NCI-H2196 treated with DMSO at 0.1 percent for 48 hours (cell line): ENCODE data around the gene SRGAP1.

Experiments
- DNase-seq: peaks from one replicate; lab custom pipeline; 2025; ENCODE audit not compliant: unreplicated experiment; lab: John Stamatoyannopoulos, UW

SRGAP1 gene

DNA sequence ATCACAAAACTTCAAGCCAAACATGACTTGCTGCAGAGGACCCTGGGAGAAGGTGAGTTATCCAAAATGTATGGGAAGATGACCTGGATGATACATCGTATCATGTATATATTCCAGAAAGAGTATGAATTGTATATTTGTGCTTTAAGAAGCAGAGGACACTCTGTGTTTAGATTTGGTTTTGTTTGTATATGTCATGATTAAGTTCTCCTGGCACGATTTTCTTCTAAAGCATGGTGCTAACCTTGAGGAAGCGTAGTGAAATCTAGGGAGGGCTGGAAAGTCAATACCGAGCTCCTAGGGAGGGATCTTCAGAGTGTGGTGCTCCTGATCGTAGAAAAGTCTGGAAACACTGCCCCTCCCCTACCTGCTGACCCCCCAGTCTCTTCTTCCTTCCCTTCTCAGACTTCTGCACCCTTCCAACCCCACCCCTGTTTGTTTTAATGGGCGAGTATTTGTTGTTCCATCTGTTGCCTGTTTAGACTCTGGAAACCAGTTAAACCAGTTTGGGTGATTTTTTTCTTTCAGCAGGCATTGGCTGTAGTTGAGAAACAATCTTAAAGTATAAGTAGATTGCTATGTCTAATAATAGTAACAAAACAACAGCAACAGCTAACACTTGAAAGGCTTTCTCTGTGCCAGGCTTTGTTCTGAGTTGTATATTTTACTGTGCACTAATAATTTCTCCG lies 236.0 kb downstream of the SRGAP1 start:
- peak; percentile 10 for DNase-seq

DNA sequence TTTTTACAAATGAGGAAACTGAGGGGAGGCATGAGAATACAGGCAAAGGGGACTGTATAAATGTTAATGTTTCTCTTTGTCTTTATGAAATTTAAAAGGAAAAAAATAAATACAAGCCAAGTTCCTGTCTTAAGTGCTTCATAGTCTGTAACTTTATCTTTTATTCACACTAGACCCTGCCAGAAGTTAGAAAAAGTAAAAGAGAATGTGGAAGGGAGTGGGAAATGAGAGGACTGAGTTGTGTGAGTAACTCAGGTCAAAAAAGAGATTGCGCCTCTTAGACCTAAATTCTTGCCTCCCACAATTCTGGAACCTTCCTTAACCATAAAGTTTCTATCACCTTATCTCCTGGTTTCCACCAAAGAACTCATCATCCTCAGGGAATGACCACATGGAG lies 236.5 kb downstream of the SRGAP1 start:
- DNase-seq = no peak

DNA sequence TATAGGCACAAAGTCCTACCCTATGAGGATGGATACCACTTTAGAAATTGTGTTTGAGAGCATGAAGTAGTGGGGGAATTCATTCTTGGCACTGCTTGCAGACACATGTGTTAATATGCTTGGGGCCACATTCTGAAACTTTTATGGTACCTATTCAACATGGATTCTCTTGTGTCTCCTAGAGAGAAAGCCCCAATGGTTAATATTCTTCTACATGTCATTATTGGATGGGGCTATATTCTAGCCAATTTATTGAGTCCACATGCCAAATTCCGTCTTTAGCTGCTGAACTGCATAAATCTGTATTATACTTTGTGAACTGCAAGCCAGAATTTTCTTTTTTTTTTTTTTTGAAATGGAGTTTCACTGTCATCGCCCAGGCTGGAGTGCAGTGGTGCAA lies 237.6 kb downstream of the SRGAP1 start:
- DNase-seq = no peak

DNA sequence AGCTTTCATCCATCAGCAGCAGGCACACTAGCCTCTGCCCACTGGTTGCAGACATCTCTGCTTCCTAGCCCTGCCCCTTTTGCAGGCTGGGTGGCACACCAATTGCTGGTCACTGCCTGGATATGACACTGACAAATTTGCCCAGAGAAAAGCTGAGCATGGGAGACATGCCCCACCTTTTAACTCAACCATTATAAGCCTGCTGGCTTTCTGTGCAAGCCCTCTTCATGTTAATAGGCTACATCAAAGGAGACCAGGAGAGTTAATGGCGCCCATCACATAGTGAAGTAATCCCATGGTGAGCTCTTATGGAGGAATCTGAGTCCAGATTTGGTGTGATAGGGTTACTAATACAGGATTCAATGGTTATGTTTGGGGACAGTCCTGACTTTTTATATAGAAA lies 238.4 kb downstream of the SRGAP1 start:
- no peak for DNase-seq

DNA sequence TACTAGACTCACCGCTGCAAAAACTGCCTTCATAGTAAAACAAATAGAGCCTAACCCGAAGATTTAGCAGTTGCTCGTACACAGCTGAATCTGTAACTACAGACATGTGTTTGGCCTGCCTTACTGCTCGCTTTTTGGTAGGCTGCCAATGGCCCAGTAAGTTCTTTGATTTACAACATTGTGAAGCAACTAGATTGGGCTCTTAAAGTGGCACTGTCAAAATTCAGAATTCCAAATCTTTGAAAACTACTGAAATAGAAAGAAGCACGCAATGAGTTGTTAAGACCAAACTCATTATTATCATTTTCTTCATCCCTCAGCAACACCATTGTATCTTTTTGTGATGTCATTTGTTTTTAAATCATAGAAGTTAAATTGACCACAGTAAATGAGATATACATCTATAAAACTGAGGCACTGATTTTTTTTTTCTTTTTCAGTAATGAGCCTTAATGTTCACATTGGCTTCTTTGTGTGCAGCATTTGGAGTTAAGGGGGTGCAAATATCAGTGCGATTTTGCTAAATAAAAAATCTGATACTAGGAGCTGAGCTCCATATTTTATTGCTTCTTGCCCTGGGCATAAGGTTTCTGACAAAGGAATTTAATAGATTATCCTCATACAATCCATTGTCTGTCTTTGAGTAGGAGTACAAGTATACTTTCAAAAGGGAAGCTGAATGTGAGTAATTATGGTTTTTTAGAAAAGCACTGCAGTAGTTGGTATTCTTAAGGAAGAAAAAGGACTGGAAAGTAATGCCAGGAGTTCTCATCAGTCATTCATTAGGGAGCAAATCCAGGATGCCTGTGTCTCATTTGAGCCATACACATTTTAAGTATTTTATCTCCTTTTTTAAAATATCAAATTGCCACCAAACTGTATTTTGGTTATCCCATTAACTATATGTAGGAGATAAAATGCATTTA lies 239.0 kb downstream of the SRGAP1 start:
- DNase-seq = peak; percentile 32

DNA sequence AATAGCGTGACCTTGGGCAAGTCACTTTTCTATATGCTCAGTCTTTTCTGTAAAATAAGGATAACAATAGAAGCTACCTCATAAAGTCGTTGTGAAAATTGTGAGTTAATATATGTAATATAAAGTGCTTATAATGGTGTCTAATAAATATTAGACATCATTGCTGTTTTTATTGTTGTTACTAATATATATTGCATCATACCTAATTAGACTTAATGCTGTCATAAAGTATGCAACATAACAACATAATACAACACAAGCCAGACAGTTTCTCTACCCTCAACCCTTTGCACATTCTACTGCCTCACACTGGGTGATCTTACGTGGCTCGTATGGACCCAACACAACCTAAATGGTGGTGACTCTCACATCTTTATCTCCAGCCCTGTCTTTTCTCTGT lies 240.7 kb downstream of the SRGAP1 start:
- DNase-seq = no peak

DNA sequence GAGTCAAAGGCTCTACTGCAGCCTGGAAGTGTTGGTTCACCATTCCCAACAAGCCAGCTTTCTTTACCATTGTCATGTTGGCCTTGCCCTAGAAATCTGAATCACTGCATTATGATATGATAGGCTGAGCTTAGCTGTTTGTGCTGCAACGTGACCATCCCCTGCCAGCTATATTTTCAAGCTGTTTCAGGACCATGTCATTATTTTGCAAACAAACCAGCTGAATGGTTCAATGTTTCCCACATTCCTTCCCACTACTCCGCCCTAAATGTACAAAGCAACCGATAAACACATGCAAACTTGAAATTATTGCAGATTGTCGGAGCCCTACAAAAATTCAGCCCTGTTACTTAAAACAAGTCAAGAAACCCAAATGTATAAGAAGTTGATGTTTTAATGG lies 241.5 kb downstream of the SRGAP1 start:
- DNase-seq = no peak

DNA sequence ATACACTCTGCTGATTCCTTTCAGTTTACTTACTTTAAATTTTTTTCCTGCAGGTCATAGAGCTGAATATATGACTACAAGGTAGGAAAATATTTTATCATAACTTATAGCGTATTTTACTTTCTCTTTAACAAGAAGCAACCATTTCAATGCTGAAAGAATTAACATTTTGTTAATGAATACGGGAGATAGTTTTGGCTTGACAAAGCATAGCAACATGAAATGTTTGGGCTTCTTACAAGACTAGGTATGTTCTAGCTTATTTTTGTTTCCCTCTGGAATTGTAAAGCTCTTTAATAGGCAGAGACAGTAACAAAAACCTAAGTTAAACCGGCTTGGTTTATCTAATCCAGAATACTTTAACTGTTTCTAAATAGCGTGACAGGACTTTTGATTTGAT lies 242.4 kb downstream of the SRGAP1 start:
- DNase-seq = no peak

DNA sequence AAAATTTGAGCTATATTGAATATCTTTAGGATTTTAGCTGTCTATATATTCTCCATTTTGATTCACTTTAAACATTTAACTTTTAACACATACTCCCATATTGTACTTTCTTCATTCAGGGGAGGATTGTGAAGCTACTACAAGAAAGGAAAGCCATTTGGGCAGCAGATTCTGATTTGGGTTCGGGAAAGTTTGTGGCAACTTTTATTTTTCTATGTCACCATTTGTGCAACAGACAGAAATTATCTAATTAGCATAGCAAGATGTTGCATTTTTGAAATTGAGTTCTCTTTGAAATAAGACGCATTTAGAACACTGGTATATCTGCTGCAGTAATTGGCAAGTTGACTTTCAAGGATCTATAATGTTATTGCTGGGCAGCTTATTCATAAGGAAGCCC lies 243.3 kb downstream of the SRGAP1 start:
- DNase-seq = no peak

DNA sequence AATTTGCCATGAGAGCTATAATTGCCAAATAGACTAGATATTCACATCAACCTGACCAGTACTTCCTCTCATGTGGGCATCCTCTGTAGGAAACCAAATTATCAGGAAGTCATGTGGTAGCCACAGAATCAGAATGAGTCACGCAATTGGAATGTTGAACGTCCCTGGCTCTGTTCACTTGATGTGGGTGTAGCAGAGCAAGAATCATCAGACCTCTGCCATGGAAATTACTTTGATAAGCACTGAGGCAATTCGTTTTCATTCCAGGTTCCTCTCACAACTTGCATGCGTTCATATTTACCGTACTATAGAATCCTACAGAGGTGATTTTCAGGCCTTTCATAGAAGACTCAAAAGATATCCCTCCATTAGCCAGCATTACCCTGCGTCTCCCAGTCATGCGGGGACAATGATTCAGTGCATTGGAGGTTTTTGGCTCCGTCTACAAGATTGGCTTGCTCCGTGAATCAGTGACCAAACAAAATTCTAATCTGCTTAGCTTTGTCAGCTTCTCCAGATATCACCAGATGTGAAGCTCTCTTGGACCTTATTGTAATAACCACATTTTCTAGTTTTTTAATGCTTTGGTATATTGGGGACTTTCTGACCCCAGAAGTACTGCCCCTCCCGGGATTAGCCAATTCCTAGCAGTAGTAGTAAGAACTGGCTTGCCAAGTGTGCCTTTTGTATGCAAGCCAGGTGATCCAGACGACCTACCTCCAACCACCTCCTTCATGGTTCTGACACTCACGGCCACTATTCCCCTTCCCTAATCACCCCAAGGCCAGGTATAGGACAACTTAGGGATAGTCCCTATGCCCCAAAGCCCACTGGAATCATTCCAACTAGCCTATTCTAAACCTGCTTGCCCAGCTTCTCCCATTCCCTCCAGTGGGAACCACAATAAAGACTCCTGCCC lies 244.2 kb downstream of the SRGAP1 start:
- DNase-seq = peak; percentile 47

DNA sequence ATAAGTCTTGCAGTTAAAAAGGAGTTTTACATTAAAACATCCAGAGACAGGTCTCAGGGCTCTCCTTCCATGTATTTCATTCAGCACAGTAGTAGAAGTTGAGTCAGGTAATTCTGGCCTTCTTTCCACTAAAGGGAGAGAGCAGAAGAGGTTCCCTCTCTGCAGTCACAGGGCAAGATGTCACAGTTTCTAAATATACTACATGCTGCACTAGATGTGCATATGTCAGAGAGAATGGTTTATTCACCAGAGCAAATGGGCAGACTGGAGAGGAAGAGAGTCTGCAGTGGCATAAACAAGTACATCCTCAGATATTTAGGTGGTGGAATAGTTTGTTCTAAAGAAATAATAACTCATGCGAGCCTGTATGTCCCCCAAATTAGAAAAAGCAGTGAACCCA lies 245.5 kb downstream of the SRGAP1 start:
- no peak for DNase-seq

DNA sequence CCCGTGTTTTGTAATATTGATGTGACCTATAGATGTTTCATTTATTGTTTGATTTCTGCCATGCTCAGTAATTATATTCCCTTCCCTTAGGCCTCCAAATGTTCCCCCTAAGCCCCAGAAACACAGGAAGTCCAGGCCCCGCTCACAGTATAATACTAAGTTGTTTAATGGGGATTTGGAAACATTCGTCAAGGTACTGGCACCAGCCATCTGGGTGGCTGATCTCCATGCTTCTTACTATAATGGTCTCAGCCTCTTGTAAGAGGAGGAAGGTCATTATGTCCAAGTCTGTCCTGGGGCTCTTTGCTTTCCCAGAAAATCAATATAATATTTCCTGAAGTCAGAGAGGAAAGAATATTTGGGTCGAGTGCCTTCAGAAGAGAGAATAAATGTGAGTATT lies 246.7 kb downstream of the SRGAP1 start:
- DNase-seq = no peak

DNA sequence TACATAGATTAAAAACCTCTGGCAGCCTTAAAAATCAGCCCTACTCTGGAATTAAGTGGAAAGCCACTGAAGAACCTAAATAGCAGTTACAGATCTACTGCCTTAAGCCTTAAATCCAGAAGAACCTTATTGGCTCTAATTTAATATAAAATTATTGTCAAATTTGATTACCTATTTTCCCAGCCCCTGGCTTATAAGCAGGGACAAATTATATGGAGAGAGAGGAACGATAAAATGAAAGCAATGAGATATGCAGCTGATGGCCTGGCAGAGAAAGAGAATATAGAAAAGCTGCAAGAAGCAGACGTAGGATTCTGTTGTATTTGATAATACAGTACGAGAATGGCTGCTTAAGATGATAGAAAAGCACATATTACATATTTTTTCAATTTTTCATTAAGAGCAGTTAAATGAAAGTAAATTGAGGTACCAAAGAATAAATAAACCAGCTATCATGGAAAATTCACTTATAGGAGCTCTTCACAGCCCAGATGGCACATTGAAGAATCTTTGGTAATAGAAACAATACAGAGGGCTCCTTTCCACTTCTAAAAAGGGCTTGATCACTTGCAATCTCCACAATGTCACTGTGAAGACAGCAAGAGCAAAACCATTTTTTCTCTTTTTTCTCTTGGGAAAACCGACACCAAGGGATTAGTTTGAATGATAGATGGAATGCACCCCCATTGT lies 248.2 kb downstream of the SRGAP1 start:
- DNase-seq = no peak

DNA sequence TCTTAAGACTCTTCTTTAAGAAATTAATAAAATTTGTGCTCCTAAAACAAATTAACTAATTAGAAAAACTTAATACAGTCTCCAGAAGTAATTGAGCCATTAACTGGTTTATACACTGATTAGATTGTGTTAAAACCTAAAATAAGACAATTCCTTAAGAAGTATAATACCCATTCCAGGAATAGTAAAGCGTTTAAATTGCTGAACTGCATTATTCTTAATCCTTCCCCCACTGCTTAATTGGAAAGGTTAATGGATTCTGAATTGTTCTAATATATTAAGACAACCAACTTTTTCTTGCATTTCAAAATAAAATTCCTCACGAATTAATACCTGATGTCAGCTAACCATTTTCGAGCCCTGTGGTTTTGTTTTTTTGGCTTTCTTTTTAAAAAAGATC lies 249.2 kb downstream of the SRGAP1 start:
- no peak for DNase-seq

DNA sequence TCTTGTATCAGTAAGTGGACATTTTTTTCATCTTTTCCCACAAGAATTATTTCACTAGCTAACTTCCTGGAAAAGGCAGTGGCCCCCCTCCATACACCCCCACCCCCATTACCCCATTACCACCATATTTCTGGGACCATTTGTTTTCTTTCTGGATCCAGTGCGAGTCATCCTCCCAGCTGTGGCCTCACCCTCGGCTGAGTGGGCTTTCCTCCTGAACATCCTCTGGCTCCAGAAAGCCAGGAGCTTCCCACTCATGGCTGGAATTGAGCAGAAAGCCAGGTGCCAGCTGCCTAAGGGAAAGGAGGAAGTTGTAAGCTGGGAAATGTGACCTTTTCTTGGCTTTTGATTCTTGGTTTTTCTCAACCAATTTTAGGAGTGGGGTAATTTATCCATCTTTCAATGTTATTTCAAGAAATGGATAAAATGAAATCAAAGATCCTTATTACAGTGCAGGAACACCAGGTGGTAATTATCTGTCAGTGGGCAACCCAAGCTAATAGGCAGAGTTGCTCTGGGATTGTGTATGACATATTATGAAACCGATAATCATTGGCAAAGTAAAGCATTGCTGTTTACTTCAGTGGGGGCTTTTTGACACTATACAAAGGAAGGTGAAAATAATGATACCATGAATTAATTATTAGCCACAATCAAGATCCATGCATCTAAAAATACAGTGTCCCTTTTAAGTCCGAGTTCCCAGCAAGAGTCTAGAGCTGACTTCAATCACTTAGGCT lies 253.0 kb downstream of the SRGAP1 start:
- peak; percentile 8 for DNase-seq

DNA sequence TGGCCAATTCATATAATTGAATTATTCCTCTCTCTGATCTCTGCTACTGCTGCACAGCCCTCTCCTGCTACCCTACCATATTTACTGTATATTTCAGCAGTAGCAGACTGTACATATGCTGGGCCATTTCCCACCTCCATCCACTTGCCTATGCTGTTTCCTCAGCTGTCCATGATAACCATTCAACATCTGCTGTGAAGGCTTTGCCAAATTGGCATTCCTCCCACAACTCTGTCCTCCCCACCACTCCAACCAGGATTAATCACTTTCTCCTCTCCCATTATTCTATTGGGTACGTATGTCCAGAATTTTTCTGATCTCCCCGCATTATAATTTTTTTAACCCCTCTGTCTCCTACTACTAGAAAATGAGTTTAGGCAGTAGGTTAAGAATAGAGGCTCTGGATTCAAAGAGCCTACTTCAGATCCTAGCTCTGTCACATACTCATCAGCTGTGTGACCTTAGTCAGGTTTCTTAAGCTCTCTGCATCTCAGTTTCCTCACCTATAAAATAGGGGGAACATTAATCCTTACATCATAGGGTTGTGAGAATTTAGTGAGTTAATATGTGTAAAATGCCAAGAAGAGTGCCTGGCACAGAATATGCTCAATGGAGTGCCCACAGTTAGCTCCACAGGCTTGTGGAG lies 254.3 kb downstream of the SRGAP1 start:
- DNase-seq = peak; percentile 24

DNA sequence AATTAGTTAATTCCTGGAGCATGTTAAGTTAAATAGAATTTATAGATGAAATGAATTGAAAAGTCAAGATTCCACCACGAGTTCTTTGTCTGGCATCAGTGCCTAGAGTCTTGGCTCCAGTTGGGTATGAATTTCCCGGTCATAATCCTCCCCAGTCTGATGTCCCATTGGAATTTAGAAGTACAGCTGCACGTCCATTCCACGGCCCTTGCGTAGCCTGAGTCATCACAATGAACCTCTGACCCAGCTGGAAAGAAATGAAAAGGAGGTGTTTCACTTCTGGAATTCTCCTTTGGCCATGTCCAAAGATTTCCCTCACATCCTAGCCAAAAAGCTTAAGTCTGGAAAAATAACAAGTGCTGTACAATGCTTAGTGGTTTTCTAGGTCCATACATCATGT lies 254.9 kb downstream of the SRGAP1 start:
- DNase-seq = no peak

DNA sequence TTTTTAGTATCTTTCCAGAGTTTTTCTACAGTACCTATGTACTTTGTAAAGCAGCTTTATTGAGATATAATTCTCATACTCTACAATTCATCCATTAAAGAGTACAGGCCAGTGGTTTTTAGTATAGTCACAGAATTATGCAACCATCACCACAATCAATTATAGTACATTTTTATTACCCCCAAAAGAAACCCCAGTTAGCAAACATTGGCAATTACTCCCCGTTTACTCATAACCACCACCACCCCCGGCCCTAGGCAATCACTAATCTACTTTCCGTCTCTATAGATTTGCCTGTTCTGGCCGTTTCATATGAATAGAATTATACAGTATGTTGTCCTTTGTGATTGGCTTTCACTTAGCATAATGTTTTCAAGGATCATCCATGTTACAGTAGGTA lies 257.8 kb downstream of the SRGAP1 start:
- DNase-seq = no peak

DNA sequence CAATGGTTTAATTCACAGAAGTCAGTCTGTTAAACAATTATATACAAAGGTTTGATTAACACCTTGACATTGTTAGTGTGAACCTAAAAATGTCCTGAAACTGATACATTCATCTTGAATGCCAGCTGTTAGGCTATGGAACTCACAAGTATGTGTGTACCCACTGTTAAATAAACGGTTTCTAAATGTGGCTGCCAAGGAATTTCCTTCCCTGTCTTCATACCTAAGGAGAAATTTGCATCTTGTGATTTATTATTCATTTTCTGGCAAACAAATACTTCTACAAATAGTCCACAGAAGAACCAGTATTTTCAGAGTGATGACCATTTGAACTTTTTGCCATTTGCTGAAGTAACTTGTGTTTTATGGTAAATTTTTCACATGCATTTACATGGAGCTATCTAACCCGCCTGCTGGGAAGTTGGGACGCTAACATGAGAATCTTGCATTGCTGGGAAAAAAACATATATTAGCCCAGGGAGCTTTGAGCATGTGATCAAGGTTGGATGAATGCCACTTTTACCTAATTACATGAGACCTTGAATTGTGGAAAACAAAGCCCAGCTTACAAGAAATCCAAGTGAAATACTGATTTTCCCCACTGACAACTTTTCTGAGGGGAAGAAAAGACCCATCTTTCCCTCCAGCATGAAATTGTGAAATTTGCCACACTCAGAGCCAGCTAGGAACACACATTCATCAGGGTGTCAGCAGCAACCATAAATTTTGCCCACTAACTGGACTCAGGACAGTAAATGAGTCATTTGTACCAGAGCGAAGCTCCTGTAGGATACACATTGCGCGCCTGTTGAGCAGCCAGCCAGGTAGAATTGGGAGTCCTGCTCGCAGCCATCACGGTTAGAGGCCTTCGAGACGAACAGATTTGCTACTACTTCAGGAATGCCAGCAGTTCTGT lies 259.6 kb downstream of the SRGAP1 start:
- DNase-seq = no peak
